HCT116 (cell line): ENCODE measurements around the gene AGAP1.

Experiments
- ATF3 ChIP-seq: IDR thresholded peaks from 2 replicates; pipeline ENCODE4 v1.6.1; 2012
- CTCF ChIP-seq, 3 experiments: fragments of 200-600 bp in 1 of 3; sonication (generic) in 1 of 3; IDR thresholded peaks in 2 of 3; conservative IDR thresholded peaks in 1 of 3; 2 replicates each; pipeline ENCODE4 v1.5.1; 2012 to 2017; ENCODE audit warnings: low read depth in 2 of 3, low read length in 2 of 3, antibody characterized with exemption in 1 of 3, borderline replicate concordance in 1 of 3, control low read depth in 1 of 3, mild to moderate bottlenecking in 1 of 3, mixed read lengths in 1 of 3, mixed run types in 1 of 3, moderate library complexity in 1 of 3; ENCODE audit not compliant: insufficient read depth in 1 of 3
- EZH2 ChIP-seq: fragments of 200-600 bp; sonication (generic); IDR thresholded peaks from 2 replicates; pipeline ENCODE4 v1.6.1; 2017; ENCODE audit warnings: antibody characterized with exemption, mixed run types
- EZH2phosphoT487 ChIP-seq: fragments of 200-600 bp; IDR thresholded peaks from 2 replicates; pipeline ENCODE4 v1.6.1; 2018; ENCODE audit warnings: antibody characterized with exemption, borderline replicate concordance
- MAX ChIP-seq: IDR thresholded peaks from 2 replicates; pipeline ENCODE4 v1.6.1; 2012
- POLR2A ChIP-seq: IDR thresholded peaks from 2 replicates; pipeline ENCODE4 v1.7.0; 2011; ENCODE audit warnings: borderline replicate concordance; ENCODE audit not compliant: insufficient read depth, insufficient read length; ENCODE audit errors: extremely low read depth
- POLR2AphosphoS5 ChIP-seq: IDR thresholded peaks from 2 replicates; pipeline ENCODE4 v1.6.1; 2011; ENCODE audit warnings: mild to moderate bottlenecking, low read depth, low read length, moderate library complexity
- REST ChIP-seq: IDR thresholded peaks from 2 replicates; pipeline ENCODE4 v1.6.1; 2012; ENCODE audit warnings: low read depth
- SIN3A ChIP-seq: IDR thresholded peaks from 2 replicates; pipeline ENCODE4 v1.6.1; 2012; ENCODE audit warnings: low read depth
- TCF7L2 ChIP-seq: IDR thresholded peaks from 2 replicates; pipeline ENCODE4 v1.7.0; 2011; ENCODE audit warnings: borderline replicate concordance, inconsistent platforms; ENCODE audit not compliant: insufficient read depth, insufficient read length; ENCODE audit errors: extremely low read depth
- YY1 ChIP-seq: IDR thresholded peaks from 2 replicates; pipeline ENCODE4 v1.6.1; 2011; ENCODE audit warnings: low read length, low read depth, moderate library complexity, mild to moderate bottlenecking; ENCODE audit not compliant: insufficient replicate concordance; ENCODE audit errors: extremely low read depth
- ZFX ChIP-seq: fragments of 450-650 bp; IDR thresholded peaks from 2 replicates; pipeline ENCODE4 v1.6.1; 2017
- ZNF274 ChIP-seq: fragments of 200-500 bp; sonication (Bioruptor generic); IDR thresholded peaks from 2 replicates; pipeline ENCODE4 v1.6.1; 2014; ENCODE audit warnings: mild to moderate bottlenecking, low read depth, low read length, inconsistent platforms

GRCh38 chr2:236155406-236155805 is 661.6 kb downstream of the AGAP1 start:
- TF ChIP-seq POLR2A = no peak
- no peak for TF ChIP-seq CTCF (IDR thresholded peaks at IDR 0.05 in 2 of 3, conservative IDR thresholded peaks at IDR 0.05 in 1 of 3; ENCODE audit: borderline replicate concordance in 1 of 3, insufficient read depth in 1 of 3, low read depth in 2 of 3, low read length in 2 of 3)
- no peak for TF ChIP-seq YY1
- no peak for TF ChIP-seq ZFX
- TF ChIP-seq POLR2AphosphoS5 = no peak
- TF ChIP-seq ATF3 = no peak
- TF ChIP-seq SIN3A = no peak
- TF ChIP-seq EZH2 = no peak
- TF ChIP-seq MAX = no peak
- no peak for TF ChIP-seq REST
- no peak for TF ChIP-seq ZNF274
- no peak for TF ChIP-seq EZH2phosphoT487
- TF ChIP-seq TCF7L2 = no peak
